Mucosa of descending colon (tissue), 3 donors: ENCODE measurements around the gene ECHDC3. TPM values are rescaled to one million over a fixed set of nuclear protein-coding genes. Genes with fewer than 3 reads are reported as not detected.

ENCODE experiments used
- ATAC-seq: fragments of 200-7000 bp; cut with Tn5 transposase; one replicate; pipeline ENCODE4 v1.9.1; 2020; ENCODE audit warnings: mild to moderate bottlenecking, moderate library complexity
- DNase-seq, 3 donors: peaks; one replicate each; pipeline ENCODE4 v3.0.0-alpha.2; 2020
- H3K36me3 ChIP-seq: fragments of 200-600 bp; one replicate; pipeline ENCODE4 v1.8.0; 2021; ENCODE audit warnings: low read depth, mild to moderate bottlenecking
- H3K4me1 ChIP-seq: fragments of 200-600 bp; one replicate; pipeline ENCODE4 v1.8.0; 2021; ENCODE audit warnings: low read depth, mild to moderate bottlenecking
- H3K4me3 ChIP-seq: fragments of 200-600 bp; one replicate; pipeline ENCODE4 v1.8.0; 2021; ENCODE audit warnings: mild to moderate bottlenecking
- H3K9me3 ChIP-seq: fragments of 200-600 bp; one replicate; pipeline ENCODE4 v1.8.0; 2021; ENCODE audit warnings: mild to moderate bottlenecking
- CTCF ChIP-seq: fragments of 200-600 bp; IDR thresholded peaks from one replicate; pipeline ENCODE4 v1.8.0; 2022; ENCODE audit warnings: antibody characterized with exemption, mild to moderate bottlenecking
- intact Hi-C, 2 donors: fragments of 100-400 bp; cut with DNase I in 1 of 2; cut with micrococcal nuclease in 1 of 2; formaldehyde crosslinking; loops; one replicate each; pipeline versions ENCODE4 v1.11.0 to v1.11.1; 2022; cut with DNase I, micrococcal nuclease
- total RNA-seq, 3 donors: library from RNA; stranded (reverse); fragmentation: NEBNext Ultra II Directional in 2 of 3; extraction: Animal tissue kit (Norgen Biotek cat#: 25700) in 2 of 3; gene quantifications; one replicate each; pipeline versions ENCODE4 v1.2.1 to v1.2.4, GENCODE V29; 2021 to 2023
- donor health status: DM: no; HTN: no; CAD: no; lungs with moderate emphysema.
- donor health status: DM: no; HTN: no; CAD: no.
- donor health status: DM: no; HTN: yes; CAD: no.

ECHDC3 gene
- total RNA-seq, 3 donors from 2014 or later, result 0.43 to 9.4 (median 1.3) TPM

GRCh38 chr10:11699550-11700097 lies 42.6 kb upstream of the ECHDC3 start:
- no peak for TF ChIP-seq CTCF
- H3K36me3 ChIP-seq, result no peaks in the 10 kb centered on the region
- no peaks in the 10 kb centered on the region for H3K4me1 ChIP-seq
- no peak for DNase-seq
- intact Hi-C loops, result no loop called here
- no peak overlapping the region for H3K4me3 ChIP-seq
- ATAC-seq, result no peak
- H3K9me3 ChIP-seq, result no peaks in the 10 kb centered on the region

- H3K4me1 ChIP-seq, result no peaks in the 10 kb centered on the region
- no peak for TF ChIP-seq CTCF
- DNase-seq (no peak), ATAC-seq (no peak)
- no peaks in the 10 kb centered on the region for H3K9me3 ChIP-seq
- H3K4me3 ChIP-seq, result no peak overlapping the region
- intact Hi-C loops, result no loop called here
- no peaks in the 10 kb centered on the region for H3K36me3 ChIP-seq
Measured at GRCh38 chr10:11700539-11700938, 41.6 kb upstream of the ECHDC3 start.

GRCh38 chr10:11701451-11702095 lies 40.6 kb upstream of the ECHDC3 start:
- no peaks in the 10 kb centered on the region for H3K9me3 ChIP-seq
- intact Hi-C loops, result no loop called here
- H3K36me3 ChIP-seq, result no peaks in the 10 kb centered on the region
- no peaks in the 10 kb centered on the region for H3K4me1 ChIP-seq
- no peak for DNase-seq
- no peak overlapping the region for H3K4me3 ChIP-seq
- no peak for ATAC-seq
- TF ChIP-seq CTCF, result no peak

- no peak for TF ChIP-seq CTCF
- Histone ChIP-seq H3K4me1 (no peaks in the 10 kb centered on the region), H3K9me3 (no peaks in the 10 kb centered on the region), H3K4me3 (no peak overlapping the region), H3K36me3 (no peaks in the 10 kb centered on the region)
- ATAC-seq, result peak; percentile 74
- intact Hi-C loops, result no loop called here
- no peak for DNase-seq
Measured at GRCh38 chr10:11702264-11702663, 39.9 kb upstream of the ECHDC3 start.

GRCh38 chr10:11704092-11704491 lies 38.1 kb upstream of the ECHDC3 start:
- TF ChIP-seq CTCF, result no peak
- ATAC-seq (no peak), DNase-seq (no peak)
- Histone ChIP-seq H3K4me1 (no peaks in the 10 kb centered on the region), H3K9me3 (no peaks in the 10 kb centered on the region), H3K4me3 (no peak overlapping the region), H3K36me3 (no peaks in the 10 kb centered on the region)
- intact Hi-C loops, result no loop called here
